Lung (tissue), 12 donors: Measurements from ENCODE around the gene DENND1A. TPM values are rescaled to one million over a fixed set of nuclear protein-coding genes. Genes with fewer than 3 reads are reported as not detected.

Experiments
- ATAC-seq: fragments of 200-7000 bp; cut with Tn5 transposase; one replicate; pipeline ENCODE4 v1.9.1; 2020; ENCODE audit warnings: moderate number of reproducible peaks; ENCODE audit not compliant: insufficient read depth, low FRiP score
- DNase-seq, 3 donors: peaks; one replicate each; pipeline ENCODE4 v3.0.0-alpha.2; 2013 to 2017
- H3K27ac ChIP-seq, 2 donors: one replicate each; pipeline ENCODE4 v1.5.1; 2013; ENCODE audit warnings: mild to moderate bottlenecking in 2 of 2, moderate library complexity in 2 of 2, control low read depth in 1 of 2, inconsistent platforms in 1 of 2, low read depth in 1 of 2, low read length in 1 of 2
- H3K27me3 ChIP-seq, 3 donors: one replicate each; pipeline ENCODE4 v1.5.1; 2013; ENCODE audit warnings: low read length in 2 of 3; ENCODE audit not compliant: control insufficient read depth in 3 of 3, insufficient read depth in 3 of 3
- H3K36me3 ChIP-seq, 4 donors: one replicate each; pipeline ENCODE4 v1.5.1; 2013; ENCODE audit warnings: low read length in 4 of 4, mild to moderate bottlenecking in 1 of 4, moderate library complexity in 1 of 4; ENCODE audit not compliant: control insufficient read depth in 4 of 4, insufficient read depth in 4 of 4
- H3K4me1 ChIP-seq, 5 donors: one replicate each; pipeline ENCODE4 v1.5.1; 2013; ENCODE audit warnings: low read length in 5 of 5, mild to moderate bottlenecking in 2 of 5, moderate library complexity in 1 of 5; ENCODE audit not compliant: control insufficient read depth in 5 of 5, insufficient read depth in 5 of 5
- H3K4me3 ChIP-seq: one replicate; pipeline ENCODE4 v1.5.1; 2013; ENCODE audit warnings: mild to moderate bottlenecking, control low read depth, moderate library complexity
- H3K9ac ChIP-seq, 2 donors: one replicate each; pipeline ENCODE4 v1.5.1; 2013; ENCODE audit warnings: low read length in 2 of 2, control low read depth in 1 of 2; ENCODE audit not compliant: insufficient read depth in 1 of 2
- H3K9me3 ChIP-seq, 4 donors: one replicate each; pipeline ENCODE4 v1.5.1; 2013; ENCODE audit warnings: low read length in 3 of 4, mild to moderate bottlenecking in 1 of 4, moderate library complexity in 1 of 4; ENCODE audit not compliant: control insufficient read depth in 4 of 4, insufficient read depth in 3 of 4
- WGBS, 2 donors: extraction: QIAGEN DNeasy Blood & Tissue Kit; methylation state at CpG; one replicate each; pipeline ENCODE4 v1.1.7; 2013; 5-methylcytosine and 5-hydroxymethylcytosine counted together
- polyA plus RNA-seq, 2 donors: library from polyadenylated mRNA; stranded (reverse); fragments of 200-250 nt; gene quantifications; one replicate each; pipeline ENCODE4 v1.2.1, GENCODE V29; 2013
- total RNA-seq, 2 donors: library from RNA; depleted of rRNA in 1 of 2; stranded (reverse); fragments of >200 nt in 1 of 2; gene quantifications; one replicate each; pipeline ENCODE4 v1.2.1, GENCODE V29; 2014 to 2021
- TF ChIP-seq, protein P1 (sequence below): IDR thresholded peaks from 2 replicates; pipeline ENCODE4 v1.5.1; 2012; ENCODE audit warnings: mild to moderate bottlenecking; ENCODE audit errors: control extremely low read depth, extremely low read depth
- donor health status: control.
- donor health status: control.
- donor health status: Bipolar disorder and iron deficiency.
- donor health status: healthy.
- donor health status: DM: yes; HTN: yes; CAD: no.

Gene DENND1A
- total and polyA plus RNA-seq, 4 donors: 5.7 to 29.8 (median 14.5) TPM

DNA sequence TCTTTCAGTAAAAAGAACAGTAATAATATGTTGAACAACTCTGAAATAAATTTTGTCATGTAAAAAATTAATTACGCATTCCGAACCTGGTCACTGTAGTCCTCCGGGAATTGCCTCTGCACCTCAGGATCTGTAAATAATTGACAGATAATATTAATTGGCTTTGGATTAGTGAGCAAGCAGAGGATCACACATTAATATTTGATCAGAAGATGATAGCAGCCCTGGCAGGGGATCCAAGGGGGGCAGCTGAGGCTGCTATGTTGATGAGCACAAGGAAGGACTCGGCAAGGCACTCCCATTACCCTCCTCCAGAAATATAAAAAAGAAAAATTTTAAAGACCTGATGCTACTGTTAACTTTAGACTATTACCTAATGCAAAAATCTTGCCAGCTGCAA lies 137.4 kb downstream of the DENND1A start:
- ATAC-seq: no peak
- Histone ChIP-seq H3K9ac (no peak overlapping the region), H3K36me3 (no peaks in the 10 kb centered on the region), H3K4me3 (no peak overlapping the region), H3K27ac (no peak overlapping the region), H3K27me3 (peaks cover 0 to 2% (median 0%) of the 10 kb centered on the region in 3 donors), H3K9me3 (no peaks in the 10 kb centered on the region), H3K4me1 (peaks cover 0 to 5% (median 0%) of the 10 kb centered on the region in 5 donors)
- TF ChIP-seq, protein P1, sequence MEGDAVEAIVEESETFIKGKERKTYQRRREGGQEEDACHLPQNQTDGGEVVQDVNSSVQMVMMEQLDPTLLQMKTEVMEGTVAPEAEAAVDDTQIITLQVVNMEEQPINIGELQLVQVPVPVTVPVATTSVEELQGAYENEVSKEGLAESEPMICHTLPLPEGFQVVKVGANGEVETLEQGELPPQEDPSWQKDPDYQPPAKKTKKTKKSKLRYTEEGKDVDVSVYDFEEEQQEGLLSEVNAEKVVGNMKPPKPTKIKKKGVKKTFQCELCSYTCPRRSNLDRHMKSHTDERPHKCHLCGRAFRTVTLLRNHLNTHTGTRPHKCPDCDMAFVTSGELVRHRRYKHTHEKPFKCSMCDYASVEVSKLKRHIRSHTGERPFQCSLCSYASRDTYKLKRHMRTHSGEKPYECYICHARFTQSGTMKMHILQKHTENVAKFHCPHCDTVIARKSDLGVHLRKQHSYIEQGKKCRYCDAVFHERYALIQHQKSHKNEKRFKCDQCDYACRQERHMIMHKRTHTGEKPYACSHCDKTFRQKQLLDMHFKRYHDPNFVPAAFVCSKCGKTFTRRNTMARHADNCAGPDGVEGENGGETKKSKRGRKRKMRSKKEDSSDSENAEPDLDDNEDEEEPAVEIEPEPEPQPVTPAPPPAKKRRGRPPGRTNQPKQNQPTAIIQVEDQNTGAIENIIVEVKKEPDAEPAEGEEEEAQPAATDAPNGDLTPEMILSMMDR: no peak
- 95 to 96% methylated on average over 4 of the region's 4 CpGs for WGBS, 2 donors
- DNase-seq: no peak

DNA sequence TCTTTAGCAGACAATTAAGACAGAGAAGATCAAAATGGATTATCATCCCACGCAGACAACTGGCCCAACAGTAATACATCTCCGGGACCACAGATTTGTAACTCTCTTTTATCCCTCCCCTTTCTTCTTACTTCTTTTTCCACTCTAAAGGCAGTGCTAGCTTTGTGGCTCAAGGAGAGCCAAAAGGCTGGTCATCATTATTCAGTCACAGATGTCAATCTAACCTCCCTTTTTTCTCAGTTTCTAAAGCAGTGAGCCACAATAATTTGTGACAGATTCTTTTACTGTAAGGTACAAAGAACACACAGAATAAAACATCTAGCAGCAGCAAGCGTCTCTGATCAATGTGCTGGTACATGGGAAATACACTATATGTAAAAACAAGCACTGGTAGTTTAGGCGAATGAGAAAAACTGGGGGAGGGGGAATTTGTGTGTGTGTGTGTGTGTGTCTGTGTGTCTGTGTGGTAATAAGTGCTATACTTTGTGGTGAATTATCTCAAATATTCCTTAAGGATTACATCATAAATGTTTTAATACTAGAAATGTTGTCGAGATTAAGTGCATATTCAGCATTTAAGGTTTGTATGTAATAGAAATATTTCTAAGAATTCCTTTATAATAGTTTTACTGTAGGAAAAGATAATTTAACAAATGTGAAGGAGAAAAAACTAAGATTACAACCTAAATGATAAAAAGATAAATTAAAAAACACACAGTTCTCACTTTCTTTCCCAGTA lies 140.2 kb downstream of the DENND1A start:
- WGBS, 2 donors: 90 to 96% methylated on average over 5 of the region's 5 CpGs
- ATAC-seq: no peak

DNA sequence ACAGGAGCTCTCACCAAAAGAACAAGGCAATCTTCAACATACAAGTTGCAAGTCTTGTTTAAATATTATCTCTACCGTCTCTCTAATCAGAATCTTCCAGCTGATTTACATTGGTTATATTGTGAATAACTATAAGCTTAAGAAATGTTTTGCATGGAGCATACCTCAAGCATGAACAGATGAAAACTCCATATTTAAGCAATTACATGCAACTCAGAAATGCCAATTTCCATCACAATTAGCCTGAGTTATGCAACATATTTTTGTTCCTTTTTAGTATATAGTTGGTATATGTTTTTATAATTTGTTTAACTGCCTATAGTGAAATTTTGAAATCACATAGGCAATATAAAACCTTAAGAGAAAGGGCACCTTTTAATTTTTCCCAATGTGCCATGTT lies 142.5 kb downstream of the DENND1A start:
- Histone ChIP-seq H3K27ac (no peak overlapping the region), H3K27me3 (no peaks in the 10 kb centered on the region), H3K9me3 (no peaks in the 10 kb centered on the region), H3K4me3 (no peak overlapping the region), H3K4me1 (peaks cover 0 to 5% (median 0%) of the 10 kb centered on the region in 5 donors), H3K9ac (no peak overlapping the region), H3K36me3 (no peaks in the 10 kb centered on the region)
- DNase-seq (no peak), ATAC-seq (no peak)
- 85 to 92% methylated on average over 1 of the region's 1 CpG for WGBS, 2 donors
- TF ChIP-seq, protein P1: no peak

More for the DNA sequence above, 140.2 kb downstream of the DENND1A start:
- H3K27me3 ChIP-seq: no peaks in the 10 kb centered on the region
- no peak overlapping the region for H3K4me3 ChIP-seq
- TF ChIP-seq, protein P1: no peak
- DNase-seq: no peak
- H3K4me1 ChIP-seq: peaks cover 0 to 5% (median 0%) of the 10 kb centered on the region in 5 donors
- no peak overlapping the region for H3K27ac ChIP-seq
- H3K9me3 ChIP-seq: no peaks in the 10 kb centered on the region
- H3K36me3 ChIP-seq: no peaks in the 10 kb centered on the region
- no peak overlapping the region for H3K9ac ChIP-seq
